ENCODE measurements around the gene SAPCD2. TPM values are rescaled to one million over a fixed set of nuclear protein-coding genes. Genes with fewer than 3 reads are reported as not detected.

The SAPCD2 gene
- total and polyA plus RNA-seq, 2 experiments from 2014 or later = 13.4 to 60.3 TPM

GRCh38 chr9:137038916-137039315, 31.4 kb downstream of the SAPCD2 start (continued):
- TF ChIP-seq, protein P1, sequence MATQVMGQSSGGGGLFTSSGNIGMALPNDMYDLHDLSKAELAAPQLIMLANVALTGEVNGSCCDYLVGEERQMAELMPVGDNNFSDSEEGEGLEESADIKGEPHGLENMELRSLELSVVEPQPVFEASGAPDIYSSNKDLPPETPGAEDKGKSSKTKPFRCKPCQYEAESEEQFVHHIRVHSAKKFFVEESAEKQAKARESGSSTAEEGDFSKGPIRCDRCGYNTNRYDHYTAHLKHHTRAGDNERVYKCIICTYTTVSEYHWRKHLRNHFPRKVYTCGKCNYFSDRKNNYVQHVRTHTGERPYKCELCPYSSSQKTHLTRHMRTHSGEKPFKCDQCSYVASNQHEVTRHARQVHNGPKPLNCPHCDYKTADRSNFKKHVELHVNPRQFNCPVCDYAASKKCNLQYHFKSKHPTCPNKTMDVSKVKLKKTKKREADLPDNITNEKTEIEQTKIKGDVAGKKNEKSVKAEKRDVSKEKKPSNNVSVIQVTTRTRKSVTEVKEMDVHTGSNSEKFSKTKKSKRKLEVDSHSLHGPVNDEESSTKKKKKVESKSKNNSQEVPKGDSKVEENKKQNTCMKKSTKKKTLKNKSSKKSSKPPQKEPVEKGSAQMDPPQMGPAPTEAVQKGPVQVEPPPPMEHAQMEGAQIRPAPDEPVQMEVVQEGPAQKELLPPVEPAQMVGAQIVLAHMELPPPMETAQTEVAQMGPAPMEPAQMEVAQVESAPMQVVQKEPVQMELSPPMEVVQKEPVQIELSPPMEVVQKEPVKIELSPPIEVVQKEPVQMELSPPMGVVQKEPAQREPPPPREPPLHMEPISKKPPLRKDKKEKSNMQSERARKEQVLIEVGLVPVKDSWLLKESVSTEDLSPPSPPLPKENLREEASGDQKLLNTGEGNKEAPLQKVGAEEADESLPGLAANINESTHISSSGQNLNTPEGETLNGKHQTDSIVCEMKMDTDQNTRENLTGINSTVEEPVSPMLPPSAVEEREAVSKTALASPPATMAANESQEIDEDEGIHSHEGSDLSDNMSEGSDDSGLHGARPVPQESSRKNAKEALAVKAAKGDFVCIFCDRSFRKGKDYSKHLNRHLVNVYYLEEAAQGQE (IDR thresholded peaks at IDR 0.05; ENCODE audit: unreplicated experiment) = no peak
- TF ChIP-seq POLR2AphosphoS5 (IDR thresholded peaks at IDR 0.05; ENCODE audit: low read depth) = no peak

DNA sequence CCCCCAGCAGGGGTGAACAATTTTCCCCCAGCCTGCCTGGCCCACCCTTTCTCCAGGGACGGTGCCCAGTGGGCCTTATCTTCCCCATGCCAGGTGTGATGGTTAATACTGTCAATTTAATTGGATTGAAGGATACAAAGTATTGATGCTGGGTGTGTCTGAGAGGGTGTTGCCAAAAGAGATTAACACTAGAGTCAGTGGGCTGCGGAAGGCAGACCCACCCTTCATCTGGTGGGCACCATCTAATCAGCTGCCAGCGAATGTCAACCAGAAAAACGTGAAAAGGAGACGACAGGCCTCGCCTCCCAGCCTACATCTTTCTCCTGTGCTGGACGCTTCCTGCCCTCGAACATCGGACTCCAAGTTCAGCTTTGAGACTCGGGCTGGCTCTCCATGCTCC, 32.9 kb downstream of the SAPCD2 start:
- DNase-seq (ENCODE audit: low spot score) (no peak), ATAC-seq (no peak)
- H3F3A ChIP-seq (replicated peaks; ENCODE audit: low read depth) = no peaks in the 10 kb centered on the region
- no peaks in the 10 kb centered on the region for H3K36me3 ChIP-seq (ENCODE audit: insufficient read depth)
- H3K36me3 Mint-ChIP-seq (ENCODE audit: low read depth) = no peaks in the 10 kb centered on the region; the same call in 2 of the 3 replicates
- no peak overlapping the region for H3K27ac Mint-ChIP-seq
- H3K27ac ChIP-seq (ENCODE audit: low read depth) = no peak overlapping the region
- no peaks in the 10 kb centered on the region for H3K4me1 Mint-ChIP-seq
- H2AFZ ChIP-seq = no peak overlapping the region
- no peaks in the 10 kb centered on the region for H3K79me2 ChIP-seq (replicated peaks; ENCODE audit: insufficient read depth)
- H3K4me1 ChIP-seq (ENCODE audit: insufficient read depth) = no peaks in the 10 kb centered on the region
- H3K4me3 Mint-ChIP-seq = no peak overlapping the region
- no peak overlapping the region for H3K4me3 ChIP-seq
- H3K9me3 Mint-ChIP-seq = no peaks in the 10 kb centered on the region
- H3K27me3 Mint-ChIP-seq (ENCODE audit: insufficient read depth, low read depth, poor library complexity) = peaks cover 8% of the 10 kb centered on the region
- no peaks in the 10 kb centered on the region for H3K9me2 ChIP-seq (ENCODE audit: insufficient read depth)
- H3K27me3 ChIP-seq (ENCODE audit: insufficient read depth) = no peaks in the 10 kb centered on the region
- no peaks in the 10 kb centered on the region for H4K20me1 ChIP-seq (replicated peaks; ENCODE audit: insufficient read depth)
- H3K4me2 ChIP-seq = no peak overlapping the region
- TF ChIP-seq NANOG (IDR thresholded peaks at IDR 0.05; ENCODE audit: borderline replicate concordance) (no peak), CREB1 (CRISPR knock-in tag; IDR thresholded peaks at IDR 0.05; ENCODE audit: low read depth) (no peak), STAT1 (IDR thresholded peaks at IDR 0.05; ENCODE audit: unreplicated experiment) (no peak), ZNF462 (CRISPR knock-in tag; IDR thresholded peaks at IDR 0.05) (no peak), ZNF331 (CRISPR knock-in tag; IDR thresholded peaks at IDR 0.05; ENCODE audit: low read depth) (no peak), JUNB (IDR thresholded peaks at IDR 0.05; ENCODE audit: unreplicated experiment) (no peak), ZNF114 (CRISPR knock-in tag; IDR thresholded peaks at IDR 0.05) (no peak), POLR2AphosphoS5 (IDR thresholded peaks at IDR 0.05; ENCODE audit: low read depth) (no peak), EZH2phosphoT487 (IDR thresholded peaks at IDR 0.05; ENCODE audit: unreplicated experiment) (no peak)
- TF ChIP-seq, protein P2, sequence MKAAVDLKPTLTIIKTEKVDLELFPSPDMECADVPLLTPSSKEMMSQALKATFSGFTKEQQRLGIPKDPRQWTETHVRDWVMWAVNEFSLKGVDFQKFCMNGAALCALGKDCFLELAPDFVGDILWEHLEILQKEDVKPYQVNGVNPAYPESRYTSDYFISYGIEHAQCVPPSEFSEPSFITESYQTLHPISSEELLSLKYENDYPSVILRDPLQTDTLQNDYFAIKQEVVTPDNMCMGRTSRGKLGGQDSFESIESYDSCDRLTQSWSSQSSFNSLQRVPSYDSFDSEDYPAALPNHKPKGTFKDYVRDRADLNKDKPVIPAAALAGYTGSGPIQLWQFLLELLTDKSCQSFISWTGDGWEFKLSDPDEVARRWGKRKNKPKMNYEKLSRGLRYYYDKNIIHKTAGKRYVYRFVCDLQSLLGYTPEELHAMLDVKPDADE (IDR thresholded peaks at IDR 0.05) = no peak
- TF ChIP-seq, protein P3, sequence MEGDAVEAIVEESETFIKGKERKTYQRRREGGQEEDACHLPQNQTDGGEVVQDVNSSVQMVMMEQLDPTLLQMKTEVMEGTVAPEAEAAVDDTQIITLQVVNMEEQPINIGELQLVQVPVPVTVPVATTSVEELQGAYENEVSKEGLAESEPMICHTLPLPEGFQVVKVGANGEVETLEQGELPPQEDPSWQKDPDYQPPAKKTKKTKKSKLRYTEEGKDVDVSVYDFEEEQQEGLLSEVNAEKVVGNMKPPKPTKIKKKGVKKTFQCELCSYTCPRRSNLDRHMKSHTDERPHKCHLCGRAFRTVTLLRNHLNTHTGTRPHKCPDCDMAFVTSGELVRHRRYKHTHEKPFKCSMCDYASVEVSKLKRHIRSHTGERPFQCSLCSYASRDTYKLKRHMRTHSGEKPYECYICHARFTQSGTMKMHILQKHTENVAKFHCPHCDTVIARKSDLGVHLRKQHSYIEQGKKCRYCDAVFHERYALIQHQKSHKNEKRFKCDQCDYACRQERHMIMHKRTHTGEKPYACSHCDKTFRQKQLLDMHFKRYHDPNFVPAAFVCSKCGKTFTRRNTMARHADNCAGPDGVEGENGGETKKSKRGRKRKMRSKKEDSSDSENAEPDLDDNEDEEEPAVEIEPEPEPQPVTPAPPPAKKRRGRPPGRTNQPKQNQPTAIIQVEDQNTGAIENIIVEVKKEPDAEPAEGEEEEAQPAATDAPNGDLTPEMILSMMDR (conservative IDR thresholded peaks at IDR 0.05; ENCODE audit: low read depth in 2 of 2) = no peak
